Stimulated activated CD8-positive, alpha-beta memory T cell treated with anti-CD3 and anti-CD28 coated beads, Interleukin-4, amount 100 ng/mL, for 48 hours (primary cell): Measurements from ENCODE around the gene CPB2.

ENCODE experiments used
- DNase-seq: peaks from one replicate; pipeline ENCODE4 v3.0.0-alpha.2; 2020

The CPB2 gene

GRCh38 chr13:46043647-46044046 is 61.2 kb downstream of the CPB2 start:
- no peak for DNase-seq

GRCh38 chr13:46041419-46041839 is 63.4 kb downstream of the CPB2 start:
- no peak for DNase-seq

GRCh38 chr13:46040763-46041162 is 64.1 kb downstream of the CPB2 start:
- no peak for DNase-seq

DNA sequence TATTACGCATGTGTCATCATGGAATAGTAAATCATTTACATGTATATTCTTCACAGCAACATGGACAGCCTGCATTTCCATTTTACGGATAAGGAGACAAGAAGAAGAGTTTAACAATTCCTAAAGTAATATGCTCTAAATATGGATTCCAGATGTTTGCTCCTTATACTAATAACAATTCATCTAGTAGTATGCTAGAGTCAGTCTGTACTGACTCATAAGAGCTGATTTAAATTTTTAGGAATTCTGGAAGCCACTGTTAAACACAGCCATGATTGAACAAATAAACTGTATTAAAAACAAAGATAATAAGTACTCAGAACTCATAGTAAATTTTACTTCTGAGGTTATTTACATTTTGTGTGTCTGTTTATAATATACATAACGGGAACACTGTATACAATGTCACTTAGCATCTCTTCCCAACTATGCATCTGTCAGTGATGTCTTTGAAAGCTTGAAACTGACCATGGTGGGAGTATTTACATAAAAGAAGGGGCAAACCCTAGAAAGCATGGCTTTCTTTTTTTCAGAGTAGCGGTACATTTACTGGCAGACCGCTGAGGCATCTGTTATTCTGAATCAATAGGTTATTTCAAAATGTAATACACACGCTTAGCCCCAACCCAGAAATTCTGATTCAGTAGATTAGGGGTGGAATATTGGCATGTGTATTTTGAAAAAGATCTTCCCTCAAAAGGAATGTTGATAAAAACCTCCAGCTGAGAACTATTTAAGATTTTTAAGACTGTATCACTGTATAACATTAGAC is 65.2 kb downstream of the CPB2 start:
- no peak for DNase-seq

- no peak for DNase-seq
Observed at GRCh38 chr13:46038296-46038695, 66.5 kb downstream of the CPB2 start.

DNA sequence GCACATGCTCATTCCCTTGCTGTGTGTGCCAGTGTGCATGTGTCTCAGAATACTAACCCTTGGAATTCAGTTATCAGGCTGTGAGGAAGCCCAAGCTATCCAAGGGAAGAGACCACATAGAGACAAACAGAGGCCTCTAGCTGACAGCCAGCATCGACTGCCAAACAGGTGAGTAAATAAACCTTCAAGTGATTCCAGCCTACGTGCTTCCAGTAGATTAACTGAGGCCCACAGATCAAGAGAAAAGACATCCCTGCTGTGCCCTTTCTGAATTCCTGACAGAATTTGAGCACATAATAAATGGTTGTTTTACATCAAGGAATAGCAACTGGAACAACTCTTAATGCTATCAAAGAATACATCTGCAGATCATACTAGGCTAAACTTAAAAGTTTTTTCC is 69.8 kb downstream of the CPB2 start:
- DNase-seq: no peak

- no peak for DNase-seq
Observed at GRCh38 chr13:46032341-46032740, 72.5 kb downstream of the CPB2 start.

DNA sequence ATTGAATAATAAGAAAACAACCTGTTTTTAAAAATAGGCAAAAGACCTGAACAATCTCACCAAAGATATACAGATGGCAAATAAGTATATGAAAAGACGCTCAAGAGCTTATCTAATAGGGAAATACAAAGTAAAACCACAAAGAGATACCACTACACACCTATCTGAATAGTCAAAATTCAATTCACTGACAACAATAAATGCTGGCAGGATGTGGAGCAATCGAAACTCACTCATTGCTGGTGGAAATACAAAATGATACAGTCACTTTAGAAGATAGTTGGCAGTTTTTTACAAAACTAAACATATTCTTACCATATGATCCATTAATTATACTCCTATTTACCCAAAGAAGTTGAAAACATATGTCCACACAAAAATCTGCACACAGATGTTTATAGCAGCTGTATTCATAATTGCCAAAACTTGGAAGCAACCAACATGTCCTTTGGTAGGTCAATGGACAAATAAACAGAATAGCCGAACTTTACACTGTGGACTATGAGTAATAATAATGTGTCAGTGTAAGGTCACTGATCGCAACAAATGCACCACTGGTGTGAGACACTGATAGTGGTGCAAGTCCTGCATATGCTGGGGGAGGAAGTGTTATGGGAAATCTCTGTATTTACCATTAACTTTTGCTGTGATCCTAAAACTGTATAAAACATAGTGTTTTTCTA is 73.1 kb downstream of the CPB2 start:
- no peak for DNase-seq

DNA sequence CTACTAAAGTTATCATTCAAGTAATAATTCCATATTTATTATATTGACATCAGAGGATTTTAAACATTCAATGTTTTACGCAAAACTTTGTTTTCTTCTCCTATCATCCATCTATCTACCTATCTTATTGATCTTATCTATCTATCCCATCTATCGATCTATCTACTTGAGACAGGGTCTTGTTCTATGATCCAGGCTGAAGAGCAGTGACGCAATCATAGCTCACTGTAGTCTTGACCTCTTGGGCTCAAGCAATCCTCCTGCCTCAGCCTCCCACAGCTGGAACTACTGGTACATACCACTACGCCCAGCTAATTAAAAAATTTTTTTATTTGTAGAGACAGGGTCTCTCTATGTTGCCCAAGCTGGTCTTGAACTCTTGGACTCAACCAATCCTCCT is 79.7 kb downstream of the CPB2 start:
- DNase-seq: no peak

DNA sequence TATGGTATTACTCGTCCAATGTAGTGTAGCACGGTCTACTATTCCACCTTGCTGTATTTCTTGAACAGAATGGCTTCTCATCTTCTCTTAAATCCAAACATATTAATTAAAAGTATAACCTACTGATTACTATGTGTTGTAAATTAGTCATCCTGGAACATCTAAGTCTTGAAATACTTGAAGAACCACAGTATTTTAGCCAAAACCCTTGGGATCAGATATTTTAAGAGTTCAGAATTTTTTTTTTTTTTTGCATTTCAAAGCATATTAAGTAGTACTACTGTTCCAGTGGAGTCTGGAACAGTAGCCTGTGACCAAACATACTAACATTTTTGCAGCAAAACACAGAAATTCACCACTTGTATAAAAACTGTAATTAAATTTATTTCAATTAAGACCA is 82.4 kb downstream of the CPB2 start:
- no peak for DNase-seq

- no peak for DNase-seq
Observed at GRCh38 chr13:46016216-46016615, 88.6 kb downstream of the CPB2 start.

GRCh38 chr13:46015366-46015765 is 89.5 kb downstream of the CPB2 start:
- no peak for DNase-seq

DNA sequence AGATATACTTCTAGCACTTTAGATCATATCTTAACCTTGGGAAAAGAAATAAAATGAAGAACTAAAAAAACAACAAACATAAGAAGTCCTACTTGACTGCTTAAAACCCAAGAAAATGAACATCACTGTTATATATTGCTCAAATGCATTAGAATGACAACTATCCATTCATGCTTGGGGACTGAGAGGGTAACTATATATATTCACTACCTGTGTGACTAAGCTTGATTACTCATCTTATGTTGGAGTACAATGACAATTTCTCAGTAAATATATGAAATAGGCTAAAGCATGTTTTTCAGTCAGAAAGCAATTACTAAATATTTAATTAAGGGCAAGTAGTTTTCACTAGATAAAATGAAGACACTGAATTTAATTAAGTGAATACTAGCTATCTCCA is 92.4 kb downstream of the CPB2 start:
- DNase-seq: no peak

- no peak for DNase-seq
Observed at GRCh38 chr13:46010148-46010547, 94.7 kb downstream of the CPB2 start.

DNA sequence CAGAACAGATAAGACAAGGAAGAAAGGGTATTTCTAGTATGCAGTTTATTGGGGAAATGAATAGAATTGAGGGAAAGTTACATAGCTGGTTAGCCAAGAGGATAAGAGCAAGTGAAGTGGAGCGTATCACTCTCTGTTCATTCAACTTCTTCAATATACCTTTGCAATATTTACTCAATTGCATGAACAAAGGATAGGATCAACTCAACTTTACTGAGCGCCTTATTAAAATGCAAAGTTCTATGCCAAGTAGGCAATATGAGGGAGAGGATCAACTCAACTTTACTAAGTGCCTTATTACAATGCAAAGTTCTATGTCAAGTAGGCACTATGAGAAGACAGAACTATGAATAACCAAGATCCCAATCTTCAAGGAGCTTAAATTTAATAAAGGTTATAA is 96.2 kb downstream of the CPB2 start:
- DNase-seq: no peak

GRCh38 chr13:46006688-46007452 is 98.0 kb downstream of the CPB2 start:
- no peak for DNase-seq

- no peak for DNase-seq
Observed at GRCh38 chr13:46004491-46004890, 100.3 kb downstream of the CPB2 start.
